GM12878 (cell line): ENCODE results near the gene PRM3. TPM values are rescaled to one million over a fixed set of nuclear protein-coding genes. Genes with fewer than 3 reads are reported as not detected.

Experiments used
- ATAC-seq: fragments of 200-7000 bp; cut with Tn5 transposase; 3 replicates; pipeline ENCODE4 v1.9.1; 2020; ENCODE audit warnings: mild to moderate bottlenecking, moderate library complexity
- BruUV-seq: library from RNA; stranded (reverse); fragments of 400-500 nt; replicated peaks from 2 replicates; lab custom pipeline; 2021; lab: Mats Ljungman, UMichigan
- CTCF ChIA-PET: fragments of 300-600 bp; sonication (Branson Sonifier 250); formaldehyde crosslinking; extraction: SDS; loops from one replicate; lab custom pipeline; 2021; ENCODE audit warnings: inconsistent platforms; lab: Yijun Ruan, JAX
- POLR2A ChIA-PET: fragments of 350-600 bp; formaldehyde crosslinking; extraction: SDS; loops from one replicate; lab custom pipeline; 2021; ENCODE audit warnings: inconsistent platforms; lab: Charles Lee
- RAD21 ChIA-PET: fragments of 300-600 bp; sonication (Branson Sonifier 250); formaldehyde crosslinking; loops from one replicate; lab custom pipeline; 2023; ENCODE audit warnings: antibody characterized with exemption; ENCODE audit not compliant: unreplicated experiment; lab: Charles Lee
- SMC1A ChIA-PET: fragments of 300-600 bp; sonication (Branson Sonifier 250); formaldehyde crosslinking; loops from one replicate; lab custom pipeline; 2023; ENCODE audit not compliant: unreplicated experiment, uncharacterized antibody; lab: Charles Lee
- DNase-seq: peaks from one replicate; pipeline ENCODE4 v3.0.0-alpha.2; 2011; ENCODE audit warnings: low read depth, low spot score
- FAIRE-seq: peaks from 3 replicates; lab custom pipeline; 2011; peaks lifted over from hg19 to GRCh38; lab: Jason Lieb, UNC
- H2AFZ ChIP-seq: 2 replicates; pipeline ENCODE4 v1.6.0; 2011; ENCODE audit warnings: low read depth, low read length, control low read depth; ENCODE audit not compliant: control insufficient read depth
- H3K27ac ChIP-seq: 2 replicates; pipeline ENCODE4 v1.5.1; 2011; ENCODE audit warnings: control low read depth; ENCODE audit not compliant: control insufficient read depth, insufficient read depth
- H3K27me3 ChIP-seq, 2 experiments: replicated peaks in 1 of 2; 2 replicates each; pipeline versions ENCODE4 v1.6.0 to v1.6.1; 2011; ENCODE audit warnings: low read length in 1 of 2; ENCODE audit not compliant: control insufficient read depth in 2 of 2, insufficient read depth in 2 of 2
- H3K36me3 ChIP-seq, 2 experiments: 2 replicates each; pipeline ENCODE4 v1.5.1; 2011; ENCODE audit warnings: low read length in 1 of 2; ENCODE audit not compliant: control insufficient read depth in 2 of 2, insufficient read depth in 2 of 2
- H3K4me1 ChIP-seq: 2 replicates; pipeline ENCODE4 v1.6.1; 2011; ENCODE audit warnings: mild to moderate bottlenecking, low read length, moderate library complexity, mixed read lengths; ENCODE audit not compliant: control insufficient read depth, insufficient read depth
- H3K4me2 ChIP-seq: 2 replicates; pipeline ENCODE4 v1.6.0; 2011; ENCODE audit warnings: control low read depth; ENCODE audit not compliant: control insufficient read depth, insufficient read depth
- H3K4me3 ChIP-seq: fragments of 200-600 bp; sonication (generic); 2 replicates; pipeline ENCODE4 v1.5.1; 2016
- H3K79me2 ChIP-seq: 2 replicates; pipeline ENCODE4 v1.6.0; 2011; ENCODE audit warnings: low read length; ENCODE audit not compliant: control insufficient read depth, insufficient read depth
- H3K9ac ChIP-seq: 2 replicates; pipeline ENCODE4 v1.8.0; 2011; ENCODE audit warnings: low read length, control low read depth, mixed read lengths; ENCODE audit not compliant: control insufficient read depth, insufficient read depth
- H3K9me3 ChIP-seq: replicated peaks from 3 replicates; pipeline ENCODE4 v1.5.1; 2011; ENCODE audit warnings: mild to moderate bottlenecking, low read length; ENCODE audit not compliant: control insufficient read depth, insufficient read depth
- H4K20me1 ChIP-seq: 2 replicates; pipeline ENCODE4 v1.6.0; 2011; ENCODE audit not compliant: control insufficient read depth, insufficient read depth
- MYC ChIP-seq: IDR thresholded peaks from 2 replicates; pipeline ENCODE4 v1.6.1; 2011; ENCODE audit warnings: mild to moderate bottlenecking, low read length, moderate library complexity, inconsistent platforms; ENCODE audit not compliant: insufficient read depth, insufficient replicate concordance, insufficient read length, severe bottlenecking
- POLR2AphosphoS5 ChIP-seq: IDR thresholded peaks from 2 replicates; pipeline ENCODE4 v1.6.1; 2011; ENCODE audit warnings: mild to moderate bottlenecking, low read length, inconsistent platforms
- RAD21 ChIP-seq: IDR thresholded peaks from 2 replicates; pipeline ENCODE4 v1.6.1; 2011; ENCODE audit warnings: mild to moderate bottlenecking, low read depth, low read length, moderate library complexity; ENCODE audit not compliant: insufficient read depth
- SRF ChIP-seq, 2 experiments: IDR thresholded peaks; 2 replicates each; pipeline ENCODE4 v1.6.1; 2011; ENCODE audit warnings: low read depth in 2 of 2, low read length in 2 of 2, mild to moderate bottlenecking in 1 of 2, moderate library complexity in 1 of 2
- SUPT20H ChIP-seq: IDR thresholded peaks from 2 replicates; pipeline ENCODE4 v1.6.1; 2011; ENCODE audit warnings: low read depth, mild to moderate bottlenecking, low read length, moderate library complexity, borderline replicate concordance; ENCODE audit not compliant: control insufficient read depth
- ZNF384 ChIP-seq: IDR thresholded peaks from 2 replicates; pipeline ENCODE4 v1.6.1; 2012; ENCODE audit warnings: low read depth, mild to moderate bottlenecking, low read length, improper control_type of control experiment, borderline replicate concordance
- WGBS: methylation state at CpG from one replicate; pipeline ENCODE4 v1.1.6; 2016; ENCODE audit warnings: low lambda C conversion rate; ENCODE audit not compliant: insufficient replicate concordance, insufficient coverage; ENCODE audit errors: missing lambda C conversion rate; 5-methylcytosine and 5-hydroxymethylcytosine counted together
- in situ Hi-C: fragments of 300-500 bp; cut with MboI; formaldehyde crosslinking; loops from 9 replicates; pipeline ENCODE4 v1.14.3; 2018; ENCODE audit warnings: mixed read lengths
- intact Hi-C: fragments of 100-400 bp; cut with micrococcal nuclease; formaldehyde crosslinking; loops from one replicate; pipeline ENCODE4 v1.14.2; 2022; ENCODE audit not compliant: unreplicated experiment
- polyA plus RNA-seq, 11 experiments: library from polyadenylated mRNA; depleted of rRNA in 4 of 11; unstranded in 6 of 11; stranded (reverse) in 5 of 11; fragments of >200 nt; fragmentation: Nextera tagmentation in 4 of 11; fragmentation: Illumina TruSeq in 1 of 11; extraction: Ambion mirVana in 4 of 11; extraction: Trizol in 1 of 11; gene quantifications; 1 replicate in 1 of 11; 2 replicates in 10 of 11; pipeline versions ENCODE4 v1.2.1 to v1.2.3, GENCODE V29; 2011 to 2016; ENCODE audit warnings: inconsistent platforms in 2 of 11, missing spikeins in 2 of 11, low read depth in 1 of 11
- total RNA-seq, 4 experiments: library from RNA; depleted of rRNA in 3 of 4; stranded (reverse); fragments of >200 nt in 3 of 4; fragmentation: Illumina TruSeq in 1 of 4; extraction: Trizol in 1 of 4; gene quantifications; 2 replicates each; pipeline versions ENCODE4 v1.2.1 to v1.2.3, GENCODE V29; 2013 to 2021
- TF ChIP-seq, protein P1 (sequence below): IDR thresholded peaks from 2 replicates; pipeline ENCODE4 v1.6.1; 2011; ENCODE audit warnings: low read depth, mild to moderate bottlenecking, low read length, moderate library complexity, borderline replicate concordance; ENCODE audit errors: extremely low read depth
- TF ChIP-seq, protein P2 (sequence below): fragments of 450-650 bp; IDR thresholded peaks from 2 replicates; pipeline ENCODE4 v1.6.1; 2017; ENCODE audit warnings: low read depth, mild to moderate bottlenecking, moderate library complexity

Gene PRM3
- total and polyA plus RNA-seq, 10 of the 15 experiments (the other 5 are each of a cell fraction or from before 2014, with no cell fraction given), result not detected

DNA sequence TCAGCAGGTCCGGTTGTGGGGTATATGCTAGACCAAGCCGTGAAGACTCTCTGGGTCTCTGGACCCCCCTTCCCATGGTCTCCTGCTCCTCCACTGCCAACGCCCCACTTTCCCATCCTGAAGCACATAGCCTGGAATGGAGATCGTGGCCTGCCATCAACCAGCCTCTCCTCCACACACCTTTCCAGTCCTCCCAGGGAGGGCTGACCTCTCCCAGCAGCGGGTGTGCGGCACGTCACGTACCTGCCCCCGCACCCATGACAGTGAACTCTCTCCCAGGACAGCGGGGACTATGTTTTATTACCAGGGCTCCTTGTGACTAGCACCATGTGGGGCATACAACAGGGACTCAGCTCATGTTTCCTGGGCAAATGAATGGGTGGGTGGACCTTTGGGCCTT, 1.8 kb downstream of the PRM3 start:
- CTCF ChIA-PET, result no interaction called here
- intact Hi-C loops (no loop called here), in situ Hi-C loops (no loop called here)
- Histone ChIP-seq H3K36me3 (no peaks in the 10 kb centered on the region), H3K4me1 (no peaks in the 10 kb centered on the region), H3K4me2 (no peak overlapping the region), H2AFZ (no peak overlapping the region), H3K27ac (no peak overlapping the region), H3K9ac (no peak overlapping the region), H3K79me2 (no peaks in the 10 kb centered on the region), H3K27me3 (no peaks in the 10 kb centered on the region), H4K20me1 (no peaks in the 10 kb centered on the region), H3K9me3 (no peaks in the 10 kb centered on the region), H3K4me3 (no peak overlapping the region)
- no peak for FAIRE-seq
- POLR2A ChIA-PET, result interaction anchor here (1.1 kb wide), 1 partner anchor 12 kb away, joined by 3 read pairs; no protein-coding TSS in a partner anchor
- ATAC-seq, result no peak
- 76% methylated on average over 10 of the region's 10 CpGs for WGBS
- TF ChIP-seq SRF (IDR thresholded peaks at IDR 0.05; ENCODE audit: low read depth in 2 of 2, low read length in 2 of 2) (no peak), MYC (no peak), RAD21 (no peak), SUPT20H (no peak), POLR2AphosphoS5 (no peak), ZNF384 (no peak)
- TF ChIP-seq, protein P1, sequence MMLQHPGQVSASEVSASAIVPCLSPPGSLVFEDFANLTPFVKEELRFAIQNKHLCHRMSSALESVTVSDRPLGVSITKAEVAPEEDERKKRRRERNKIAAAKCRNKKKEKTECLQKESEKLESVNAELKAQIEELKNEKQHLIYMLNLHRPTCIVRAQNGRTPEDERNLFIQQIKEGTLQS, result no peak
- TF ChIP-seq, protein P2, sequence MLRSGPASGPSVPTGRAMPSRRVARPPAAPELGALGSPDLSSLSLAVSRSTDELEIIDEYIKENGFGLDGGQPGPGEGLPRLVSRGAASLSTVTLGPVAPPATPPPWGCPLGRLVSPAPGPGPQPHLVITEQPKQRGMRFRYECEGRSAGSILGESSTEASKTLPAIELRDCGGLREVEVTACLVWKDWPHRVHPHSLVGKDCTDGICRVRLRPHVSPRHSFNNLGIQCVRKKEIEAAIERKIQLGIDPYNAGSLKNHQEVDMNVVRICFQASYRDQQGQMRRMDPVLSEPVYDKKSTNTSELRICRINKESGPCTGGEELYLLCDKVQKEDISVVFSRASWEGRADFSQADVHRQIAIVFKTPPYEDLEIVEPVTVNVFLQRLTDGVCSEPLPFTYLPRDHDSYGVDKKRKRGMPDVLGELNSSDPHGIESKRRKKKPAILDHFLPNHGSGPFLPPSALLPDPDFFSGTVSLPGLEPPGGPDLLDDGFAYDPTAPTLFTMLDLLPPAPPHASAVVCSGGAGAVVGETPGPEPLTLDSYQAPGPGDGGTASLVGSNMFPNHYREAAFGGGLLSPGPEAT, result no peak
- no peak for DNase-seq
- SMC1A ChIA-PET, result interaction anchor here (1.3 to 4.8 kb wide), 3 partner anchors 13 to 25 kb away, joined by 3 to 13 read pairs (median 5); no protein-coding TSS in a partner anchor
- RAD21 ChIA-PET, result no interaction called here
- BruUV-seq, result no TSS peak
